ENCODE measurements around the gene GRIN2C. TPM values are rescaled to one million over a fixed set of nuclear protein-coding genes. Genes with fewer than 3 reads are reported as not detected.

The GRIN2C gene
- total and polyA plus RNA-seq, 9 of the 15 experiments (the other 6 are each of a cell fraction or from before 2014, with no cell fraction given), result under 0.01 to 0.33 (median 0.10) TPM; not detected in 2

DNA sequence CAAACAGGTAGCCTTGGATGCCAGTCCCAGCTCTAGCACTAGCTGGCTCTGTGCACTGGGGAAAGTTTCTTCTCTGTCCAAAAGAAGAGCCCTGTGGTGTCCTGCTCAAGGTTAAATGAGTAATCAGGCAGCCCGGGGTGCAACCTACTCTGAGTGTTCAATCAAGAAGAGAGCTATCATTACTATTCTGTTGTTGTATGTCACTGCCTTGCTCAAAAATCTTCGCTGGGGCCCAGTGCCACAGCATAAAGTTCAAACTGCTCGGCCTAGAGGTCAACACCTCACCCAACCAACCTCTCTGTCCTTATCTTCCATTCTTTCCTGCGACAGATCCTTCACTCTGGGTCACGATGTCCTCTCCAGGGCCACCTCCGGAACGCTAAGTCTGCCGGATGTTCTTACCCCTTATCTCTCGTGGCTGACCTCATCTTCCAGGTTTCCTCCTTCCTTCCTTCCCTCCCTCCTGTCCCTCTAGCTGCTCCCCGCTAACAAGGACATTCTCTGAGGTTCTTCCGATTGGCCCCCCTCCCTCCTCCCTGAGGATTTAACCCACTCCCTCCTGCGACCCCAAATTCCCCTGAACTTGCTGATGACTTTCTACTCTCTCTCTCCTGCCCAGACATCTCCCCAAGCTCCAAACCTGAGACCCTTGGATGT lies 8.7 kb upstream of the GRIN2C start (continued):
- TF ChIP-seq FOXA1 (IDR thresholded peaks at IDR 0.05; ENCODE audit: borderline replicate concordance) (no peak), SP2 (IDR thresholded peaks at IDR 0.05; ENCODE audit: extremely low read depth, low read depth, low read length, poor library complexity, severe bottlenecking) (no peak), ETV6 (IDR thresholded peaks at IDR 0.05; ENCODE audit: borderline replicate concordance in 1 of 2, low read depth in 2 of 2, low read length in 1 of 2) (peak in 1 of 2 experiments; percentile 85; a peak in 1 of 4 replicates), ETV6 (CRISPR knock-in tag; IDR thresholded peaks at IDR 0.05; ENCODE audit: borderline replicate concordance) (no peak), CBX2 (IDR thresholded peaks at IDR 0.05; ENCODE audit: insufficient read depth, low read length, poor library complexity, severe bottlenecking) (no peak), TAF1 (IDR thresholded peaks at IDR 0.05; ENCODE audit: control insufficient read depth, extremely low read depth, insufficient read depth, low read length, severe bottlenecking) (no peak), ZC3H8 (IDR thresholded peaks at IDR 0.05) (no peak), NFIX (CRISPR knock-in tag; IDR thresholded peaks at IDR 0.05; ENCODE audit: low read depth) (no peak), ZC3H11A (IDR thresholded peaks at IDR 0.05; ENCODE audit: low read depth, low read length) (no peak), PHTF2 (CRISPR knock-in tag; IDR thresholded peaks at IDR 0.05) (no peak), CHD1 (IDR thresholded peaks at IDR 0.05; ENCODE audit: low read length) (no peak), YBX1 (IDR thresholded peaks at IDR 0.05) (no peak), ARID1B (IDR thresholded peaks at IDR 0.05) (peak; percentile 91), ZNF174 (CRISPR knock-in tag; IDR thresholded peaks at IDR 0.05) (no peak), FOS (IDR thresholded peaks at IDR 0.05; ENCODE audit: extremely low read depth, insufficient read length) (no peak), ZNF347 (CRISPR knock-in tag; IDR thresholded peaks at IDR 0.05; ENCODE audit: low read depth) (no peak), GABPB1 (CRISPR knock-in tag; IDR thresholded peaks at IDR 0.05) (no peak), ZNF311 (CRISPR knock-in tag; IDR thresholded peaks at IDR 0.05) (no peak; the same call in 1 of the 2 replicates), CC2D1A (IDR thresholded peaks at IDR 0.05) (peak; percentile 67), GATAD2A (IDR thresholded peaks at IDR 0.05) (no peak), TCF7 (IDR thresholded peaks at IDR 0.05; ENCODE audit: borderline replicate concordance) (no peak), KLF6 (CRISPR knock-in tag; IDR thresholded peaks at IDR 0.05; ENCODE audit: borderline replicate concordance) (no peak; the same call in 1 of the 2 replicates), RUNX1 (IDR thresholded peaks at IDR 0.05; ENCODE audit: low read depth) (no peak), KLF1 (tag; IDR thresholded peaks at IDR 0.05) (no peak)
- TF ChIP-seq, protein P1, sequence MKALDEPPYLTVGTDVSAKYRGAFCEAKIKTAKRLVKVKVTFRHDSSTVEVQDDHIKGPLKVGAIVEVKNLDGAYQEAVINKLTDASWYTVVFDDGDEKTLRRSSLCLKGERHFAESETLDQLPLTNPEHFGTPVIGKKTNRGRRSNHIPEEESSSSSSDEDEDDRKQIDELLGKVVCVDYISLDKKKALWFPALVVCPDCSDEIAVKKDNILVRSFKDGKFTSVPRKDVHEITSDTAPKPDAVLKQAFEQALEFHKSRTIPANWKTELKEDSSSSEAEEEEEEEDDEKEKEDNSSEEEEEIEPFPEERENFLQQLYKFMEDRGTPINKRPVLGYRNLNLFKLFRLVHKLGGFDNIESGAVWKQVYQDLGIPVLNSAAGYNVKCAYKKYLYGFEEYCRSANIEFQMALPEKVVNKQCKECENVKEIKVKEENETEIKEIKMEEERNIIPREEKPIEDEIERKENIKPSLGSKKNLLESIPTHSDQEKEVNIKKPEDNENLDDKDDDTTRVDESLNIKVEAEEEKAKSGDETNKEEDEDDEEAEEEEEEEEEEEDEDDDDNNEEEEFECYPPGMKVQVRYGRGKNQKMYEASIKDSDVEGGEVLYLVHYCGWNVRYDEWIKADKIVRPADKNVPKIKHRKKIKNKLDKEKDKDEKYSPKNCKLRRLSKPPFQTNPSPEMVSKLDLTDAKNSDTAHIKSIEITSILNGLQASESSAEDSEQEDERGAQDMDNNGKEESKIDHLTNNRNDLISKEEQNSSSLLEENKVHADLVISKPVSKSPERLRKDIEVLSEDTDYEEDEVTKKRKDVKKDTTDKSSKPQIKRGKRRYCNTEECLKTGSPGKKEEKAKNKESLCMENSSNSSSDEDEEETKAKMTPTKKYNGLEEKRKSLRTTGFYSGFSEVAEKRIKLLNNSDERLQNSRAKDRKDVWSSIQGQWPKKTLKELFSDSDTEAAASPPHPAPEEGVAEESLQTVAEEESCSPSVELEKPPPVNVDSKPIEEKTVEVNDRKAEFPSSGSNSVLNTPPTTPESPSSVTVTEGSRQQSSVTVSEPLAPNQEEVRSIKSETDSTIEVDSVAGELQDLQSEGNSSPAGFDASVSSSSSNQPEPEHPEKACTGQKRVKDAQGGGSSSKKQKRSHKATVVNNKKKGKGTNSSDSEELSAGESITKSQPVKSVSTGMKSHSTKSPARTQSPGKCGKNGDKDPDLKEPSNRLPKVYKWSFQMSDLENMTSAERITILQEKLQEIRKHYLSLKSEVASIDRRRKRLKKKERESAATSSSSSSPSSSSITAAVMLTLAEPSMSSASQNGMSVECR (CRISPR knock-in tag; IDR thresholded peaks at IDR 0.05), result no peak
- TF ChIP-seq, protein P2, sequence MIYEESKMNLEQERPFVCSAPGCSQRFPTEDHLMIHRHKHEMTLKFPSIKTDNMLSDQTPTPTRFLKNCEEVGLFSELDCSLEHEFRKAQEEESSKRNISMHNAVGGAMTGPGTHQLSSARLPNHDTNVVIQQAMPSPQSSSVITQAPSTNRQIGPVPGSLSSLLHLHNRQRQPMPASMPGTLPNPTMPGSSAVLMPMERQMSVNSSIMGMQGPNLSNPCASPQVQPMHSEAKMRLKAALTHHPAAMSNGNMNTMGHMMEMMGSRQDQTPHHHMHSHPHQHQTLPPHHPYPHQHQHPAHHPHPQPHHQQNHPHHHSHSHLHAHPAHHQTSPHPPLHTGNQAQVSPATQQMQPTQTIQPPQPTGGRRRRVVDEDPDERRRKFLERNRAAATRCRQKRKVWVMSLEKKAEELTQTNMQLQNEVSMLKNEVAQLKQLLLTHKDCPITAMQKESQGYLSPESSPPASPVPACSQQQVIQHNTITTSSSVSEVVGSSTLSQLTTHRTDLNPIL (CRISPR knock-in tag; IDR thresholded peaks at IDR 0.05), result no peak

Measured in K562 (cell line).